ENCODE data around the gene KRT36.

Gene KRT36

DNA sequence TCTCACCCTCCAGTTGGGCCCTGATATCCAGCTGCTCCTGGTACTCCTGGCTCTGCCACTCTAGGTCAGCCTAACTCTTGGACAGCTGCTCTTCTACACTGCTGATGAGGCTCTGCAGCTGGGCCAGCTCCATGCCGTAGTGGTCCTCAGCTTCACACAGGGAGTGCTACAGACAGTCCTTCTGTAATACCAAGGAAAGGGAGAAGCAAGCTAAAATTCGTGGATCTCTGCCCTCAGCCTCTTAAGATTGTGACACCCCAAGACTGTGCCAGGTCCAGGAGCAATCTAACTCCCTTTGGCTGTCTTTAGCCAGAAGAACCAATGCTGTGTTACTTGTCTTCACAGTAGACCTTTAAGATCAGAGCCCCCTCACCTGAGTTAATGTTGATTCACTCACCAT lies 41.2 kb downstream of the KRT36 start:
- no peak for TF ChIP-seq CTCF (IDR thresholded peaks at IDR 0.05; ENCODE audit: low read depth, low read length)
- H3K4me3 ChIP-seq (ENCODE audit: low read depth, low read length) = no peak overlapping the region

GRCh38 chr17:41446806-41447205 lies 42.9 kb downstream of the KRT36 start:
- no peak for TF ChIP-seq CTCF (IDR thresholded peaks at IDR 0.05; ENCODE audit: low read depth, low read length)
- H3K4me3 ChIP-seq (ENCODE audit: low read depth, low read length) = no peak overlapping the region

GRCh38 chr17:41444640-41445039 lies 45.1 kb downstream of the KRT36 start:
- H3K4me3 ChIP-seq (ENCODE audit: low read depth, low read length) = no peak overlapping the region
- no peak for TF ChIP-seq CTCF (IDR thresholded peaks at IDR 0.05; ENCODE audit: low read depth, low read length)

- TF ChIP-seq CTCF (IDR thresholded peaks at IDR 0.05; ENCODE audit: low read depth, low read length) = no peak
- H3K4me3 ChIP-seq (ENCODE audit: low read depth, low read length) = no peak overlapping the region
Measured at GRCh38 chr17:41444186-41444585, 45.5 kb downstream of the KRT36 start.

DNA sequence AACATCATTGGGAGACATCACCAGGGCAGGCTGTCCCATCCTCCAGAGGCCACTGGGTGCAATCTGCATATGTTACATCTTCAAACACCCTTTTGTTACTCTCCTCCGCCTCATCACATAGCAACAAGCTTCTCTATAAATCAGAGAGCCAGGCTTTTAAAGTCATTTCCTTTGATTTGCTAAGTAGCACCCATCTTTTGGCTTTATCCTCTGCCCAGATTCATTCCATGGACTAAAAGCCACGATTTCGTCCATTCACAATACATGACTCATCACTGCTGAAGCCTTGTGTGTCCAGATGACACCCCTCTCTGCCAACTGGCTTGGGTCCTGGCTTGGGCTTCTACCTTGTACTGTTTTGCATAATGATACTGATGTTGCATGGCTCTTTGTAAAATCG lies 47.0 kb downstream of the KRT36 start:
- no peak for TF ChIP-seq CTCF (IDR thresholded peaks at IDR 0.05; ENCODE audit: low read depth, low read length)
- no peak overlapping the region for H3K4me3 ChIP-seq (ENCODE audit: low read depth, low read length)

DNA sequence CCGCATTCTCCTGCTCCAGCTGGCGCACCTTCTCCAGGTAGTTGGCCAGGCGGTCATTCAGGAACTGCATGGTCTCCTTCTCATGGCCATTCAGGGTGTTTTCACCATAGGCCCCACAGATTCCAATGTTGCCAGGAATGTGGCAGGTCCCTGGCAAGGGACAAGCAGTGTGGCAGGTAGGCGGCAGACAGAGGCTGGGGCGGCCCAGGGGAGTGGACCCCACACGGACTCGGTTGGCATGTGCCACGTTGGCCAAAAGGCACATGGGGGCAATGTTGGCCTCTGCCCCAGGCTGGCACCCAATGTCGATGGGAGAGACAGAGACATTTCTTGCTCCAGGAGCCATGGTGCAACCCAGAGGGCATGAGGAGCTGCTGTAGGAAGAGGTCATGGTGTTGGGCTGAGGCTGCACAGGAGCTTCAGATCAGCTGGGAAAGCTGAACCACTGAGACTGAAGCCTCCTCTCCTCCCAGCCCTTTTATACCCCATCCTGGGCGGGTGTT lies 49.1 kb downstream of the KRT36 start, which contains the start of gene KRT38:
Gene KRT38 (minus strand): TSS at position 453 of the 503 bp plus-strand sequence. CDS start 62 bp downstream, at position 391.
- TF ChIP-seq CTCF (IDR thresholded peaks at IDR 0.05; ENCODE audit: low read depth, low read length) = no peak
- H3K4me3 ChIP-seq (ENCODE audit: low read depth, low read length) = no peak within 1 kb of the TSS

GRCh38 chr17:41439375-41439774 lies 50.3 kb downstream of the KRT36 start:
- H3K4me3 ChIP-seq (ENCODE audit: low read depth, low read length) = no peak overlapping the region
- TF ChIP-seq CTCF (IDR thresholded peaks at IDR 0.05; ENCODE audit: low read depth, low read length) = no peak
